ENCODE measurements around the gene CD99L2. TPM values are rescaled to one million over a fixed set of nuclear protein-coding genes. Genes with fewer than 3 reads are reported as not detected.

CD99L2 gene
- total and polyA plus RNA-seq, 3 donors from 2014 or later: 35.4 to 56.6 (median 36.5) TPM

- WGBS, 2 donors: 89% methylated on average over 1 of the region's 2 CpGs; no CpG with 5 or more reads in 1 of the 2 donors
- no peak overlapping the region for H3K4me3 ChIP-seq
- H3K4me1 ChIP-seq: peaks cover 4% of the 10 kb centered on the region
- DNase-seq: no peak
- TF ChIP-seq CTCF (IDR thresholded peaks at IDR 0.05) (no peak), POLR2A (IDR thresholded peaks at IDR 0.05) (no peak)
- intact Hi-C loops (cut with DNase I; ENCODE audit: low total_unique reads): no loop called here
- H3K27me3 ChIP-seq: no peaks in the 10 kb centered on the region
- no peak overlapping the region for H3K27ac ChIP-seq
- no peaks in the 10 kb centered on the region for H3K36me3 ChIP-seq (ENCODE audit: low read depth, missing control alignments)
- no peaks in the 10 kb centered on the region for H3K9me3 ChIP-seq
These were observed 43.6 kb downstream of the CD99L2 start for GRCh38 chrX:150854856-150855255.

- peak; percentile 37 for DNase-seq
- H3K27me3 ChIP-seq: no peaks in the 10 kb centered on the region
- no peak overlapping the region for H3K4me3 ChIP-seq
- H3K4me1 ChIP-seq: peaks cover 4% of the 10 kb centered on the region
- WGBS, 2 donors: 41 to 43% methylated on average over 3 of the region's 3 CpGs
- H3K27ac ChIP-seq: no peak overlapping the region
- intact Hi-C loops (cut with DNase I; ENCODE audit: low total_unique reads): no loop called here
- no peaks in the 10 kb centered on the region for H3K9me3 ChIP-seq
- no peak for TF ChIP-seq CTCF (IDR thresholded peaks at IDR 0.05)
- TF ChIP-seq POLR2A (IDR thresholded peaks at IDR 0.05): no peak
- H3K36me3 ChIP-seq (ENCODE audit: low read depth, missing control alignments): no peaks in the 10 kb centered on the region
These were observed 48.3 kb downstream of the CD99L2 start for GRCh38 chrX:150849996-150850720.

- H3K27ac ChIP-seq: no peak overlapping the region
- WGBS, 2 donors: 64% methylated on average over 2 of the region's 2 CpGs; no CpG with 5 or more reads in 1 of the 2 donors
- TF ChIP-seq CTCF (IDR thresholded peaks at IDR 0.05): no peak
- TF ChIP-seq POLR2A (IDR thresholded peaks at IDR 0.05): no peak
- no peaks in the 10 kb centered on the region for H3K36me3 ChIP-seq (ENCODE audit: low read depth, missing control alignments)
- H3K4me3 ChIP-seq: no peak overlapping the region
- H3K9me3 ChIP-seq: no peaks in the 10 kb centered on the region
- intact Hi-C loops (cut with DNase I; ENCODE audit: low total_unique reads): no loop called here
- H3K4me1 ChIP-seq: peaks cover 4% of the 10 kb centered on the region
- no peak for DNase-seq
- no peaks in the 10 kb centered on the region for H3K27me3 ChIP-seq
These were observed 49.0 kb downstream of the CD99L2 start for GRCh38 chrX:150849486-150849885.

GRCh38 chrX:150848914-150849365 is 49.5 kb downstream of the CD99L2 start:
- WGBS, 2 donors: 69 to 80% methylated on average over 9 of the region's 9 CpGs
- DNase-seq: no peak
- TF ChIP-seq CTCF (IDR thresholded peaks at IDR 0.05): no peak
- TF ChIP-seq POLR2A (IDR thresholded peaks at IDR 0.05): no peak
- peaks cover 4% of the 10 kb centered on the region for H3K4me1 ChIP-seq
- no peaks in the 10 kb centered on the region for H3K9me3 ChIP-seq
- H3K36me3 ChIP-seq (ENCODE audit: low read depth, missing control alignments): no peaks in the 10 kb centered on the region
- H3K27me3 ChIP-seq: no peaks in the 10 kb centered on the region
- no peak overlapping the region for H3K4me3 ChIP-seq
- intact Hi-C loops (cut with DNase I; ENCODE audit: low total_unique reads): no loop called here
- no peak overlapping the region for H3K27ac ChIP-seq

- TF ChIP-seq POLR2A (IDR thresholded peaks at IDR 0.05) (no peak), CTCF (IDR thresholded peaks at IDR 0.05) (no peak)
- peaks cover 5% of the 10 kb centered on the region for H3K4me1 ChIP-seq
- intact Hi-C loops (cut with DNase I; ENCODE audit: low total_unique reads): no loop called here
- no peaks in the 10 kb centered on the region for H3K9me3 ChIP-seq
- H3K36me3 ChIP-seq (ENCODE audit: low read depth, missing control alignments): no peaks in the 10 kb centered on the region
- DNase-seq: no peak
- no peak overlapping the region for H3K4me3 ChIP-seq
- no peak overlapping the region for H3K27ac ChIP-seq
- no peaks in the 10 kb centered on the region for H3K27me3 ChIP-seq
These were observed 51.4 kb downstream of the CD99L2 start for GRCh38 chrX:150847088-150847487.
